UCSD-AML1 (cell line): ENCODE measurements around the gene RPS16.
A peak's percentile ranks its signal among the peaks of the same experiment; 100 is the strongest.

Experiments
- DNase-seq: peaks from one replicate; lab custom pipeline; 2025; ENCODE audit not compliant: unreplicated experiment; lab: John Stamatoyannopoulos, UW

The RPS16 gene

DNA sequence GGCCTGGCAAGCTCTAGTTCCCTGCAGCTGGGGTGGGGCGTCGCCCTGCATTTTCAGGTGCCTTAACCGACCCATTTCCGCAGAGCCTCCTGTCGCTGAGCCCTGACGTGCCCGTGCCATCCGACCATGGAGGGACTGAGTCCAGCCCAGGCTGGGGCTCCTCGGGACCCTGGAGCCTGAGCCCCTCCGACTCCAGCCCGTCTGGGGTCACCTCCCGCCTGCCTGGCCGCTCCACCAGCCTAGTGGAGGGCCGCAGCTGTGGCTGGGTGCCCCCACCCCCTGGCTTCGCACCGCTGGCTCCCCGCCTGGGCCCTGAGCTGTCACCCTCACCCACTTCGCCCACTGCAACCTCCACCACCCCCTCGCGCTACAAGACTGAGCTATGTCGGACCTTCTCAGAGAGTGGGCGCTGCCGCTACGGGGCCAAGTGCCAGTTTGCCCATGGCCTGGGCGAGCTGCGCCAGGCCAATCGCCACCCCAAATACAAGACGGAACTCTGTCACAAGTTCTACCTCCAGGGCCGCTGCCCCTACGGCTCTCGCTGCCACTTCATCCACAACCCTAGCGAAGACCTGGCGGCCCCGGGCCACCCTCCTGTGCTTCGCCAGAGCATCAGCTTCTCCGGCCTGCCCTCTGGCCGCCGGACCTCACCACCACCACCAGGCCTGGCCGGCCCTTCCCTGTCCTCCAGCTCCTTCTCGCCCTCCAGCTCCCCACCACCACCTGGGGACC, 27.9 kb downstream of the RPS16 start:
- DNase-seq: peak; percentile 52

DNA sequence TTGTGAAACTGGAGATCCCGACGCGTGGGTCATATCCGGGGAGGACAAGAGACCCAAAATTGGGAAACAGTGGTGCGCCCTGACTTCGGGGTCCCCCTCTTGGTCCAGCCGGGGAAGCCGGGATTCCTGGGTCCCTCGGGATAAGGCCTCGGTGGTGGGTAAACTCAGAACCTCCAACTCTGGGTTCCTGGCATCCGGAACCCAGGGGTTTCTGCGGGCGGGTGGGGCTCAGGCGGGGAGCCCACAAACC, 28.4 kb downstream of the RPS16 start:
- DNase-seq: no peak

DNA sequence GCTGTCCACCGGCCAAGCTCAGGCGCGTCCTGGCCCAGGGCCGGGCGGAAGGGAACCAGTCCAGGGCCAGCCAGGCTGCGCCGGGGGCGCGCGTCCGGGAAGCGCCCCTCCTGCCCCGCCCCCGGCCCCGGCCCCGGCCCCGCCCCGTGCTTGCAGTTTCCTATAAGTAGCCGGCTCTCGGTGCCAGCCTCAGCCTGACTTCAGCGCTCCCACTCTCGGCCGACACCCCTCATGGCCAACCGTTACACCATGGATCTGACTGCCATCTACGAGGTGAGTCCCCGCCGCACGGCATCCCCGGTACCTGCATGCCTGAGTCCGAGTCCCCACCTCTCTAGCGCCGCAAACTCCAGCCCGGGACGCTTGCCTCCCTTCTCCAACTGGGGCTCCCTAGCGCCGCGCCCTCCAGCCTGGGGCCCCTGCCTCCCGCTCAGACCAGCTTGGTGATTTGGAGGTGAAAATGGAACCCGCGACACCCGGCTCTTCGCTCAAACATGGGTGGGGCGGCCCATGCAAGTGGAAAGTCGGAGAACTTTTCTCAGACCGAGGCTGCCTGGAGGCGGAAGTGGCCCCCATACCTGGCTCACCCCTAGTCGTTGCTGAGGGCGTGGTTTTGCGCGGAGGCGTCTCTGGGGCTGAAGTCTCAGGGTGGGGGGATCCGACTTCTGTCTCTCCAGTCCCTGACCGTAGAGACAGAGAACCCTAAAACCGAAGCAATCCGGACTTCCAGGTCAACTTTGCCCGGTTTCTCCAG, 28.9 kb downstream of the RPS16 start, which contains the start of gene ZFP36:
TSS of gene ZFP36 (plus strand) at position 192 of the 754 bp plus-strand sequence. CDS start at position 250, 58 bp downstream.
- peak; percentile 86 for DNase-seq

DNA sequence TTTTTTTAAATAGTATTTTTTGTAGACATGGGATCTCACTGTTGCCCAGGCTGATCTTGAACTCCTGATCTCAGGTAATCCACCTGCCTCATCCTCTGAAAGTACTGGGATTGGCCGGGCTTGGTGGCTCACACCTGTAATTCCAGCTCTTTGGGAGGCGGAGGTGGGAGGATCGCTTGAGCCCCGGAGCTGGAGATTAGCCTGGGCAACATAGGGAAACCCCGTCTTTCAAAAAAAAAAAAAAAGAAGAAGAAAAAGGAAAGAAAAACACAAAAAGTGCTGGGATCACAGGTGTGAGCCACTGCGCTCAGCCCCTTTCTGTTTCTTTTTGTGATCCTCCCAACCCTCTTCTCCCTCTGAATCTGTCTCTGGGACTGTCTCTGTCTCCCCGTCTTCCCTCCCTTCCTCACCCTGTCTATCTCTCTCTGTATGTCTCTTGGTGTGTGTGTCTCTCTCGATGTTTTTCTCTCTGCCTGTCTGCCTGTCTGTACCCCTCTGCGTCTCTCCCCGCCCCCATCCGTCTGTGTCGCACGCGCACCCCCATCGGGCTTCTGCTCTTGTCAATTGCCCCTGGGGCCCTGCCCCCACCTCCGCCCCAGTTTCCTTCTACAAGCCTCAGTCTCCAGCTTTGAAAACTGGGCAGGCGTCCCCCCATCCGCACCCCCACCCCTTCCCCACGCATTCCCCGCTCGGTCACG, 29.6 kb downstream of the RPS16 start:
- DNase-seq: no peak

DNA sequence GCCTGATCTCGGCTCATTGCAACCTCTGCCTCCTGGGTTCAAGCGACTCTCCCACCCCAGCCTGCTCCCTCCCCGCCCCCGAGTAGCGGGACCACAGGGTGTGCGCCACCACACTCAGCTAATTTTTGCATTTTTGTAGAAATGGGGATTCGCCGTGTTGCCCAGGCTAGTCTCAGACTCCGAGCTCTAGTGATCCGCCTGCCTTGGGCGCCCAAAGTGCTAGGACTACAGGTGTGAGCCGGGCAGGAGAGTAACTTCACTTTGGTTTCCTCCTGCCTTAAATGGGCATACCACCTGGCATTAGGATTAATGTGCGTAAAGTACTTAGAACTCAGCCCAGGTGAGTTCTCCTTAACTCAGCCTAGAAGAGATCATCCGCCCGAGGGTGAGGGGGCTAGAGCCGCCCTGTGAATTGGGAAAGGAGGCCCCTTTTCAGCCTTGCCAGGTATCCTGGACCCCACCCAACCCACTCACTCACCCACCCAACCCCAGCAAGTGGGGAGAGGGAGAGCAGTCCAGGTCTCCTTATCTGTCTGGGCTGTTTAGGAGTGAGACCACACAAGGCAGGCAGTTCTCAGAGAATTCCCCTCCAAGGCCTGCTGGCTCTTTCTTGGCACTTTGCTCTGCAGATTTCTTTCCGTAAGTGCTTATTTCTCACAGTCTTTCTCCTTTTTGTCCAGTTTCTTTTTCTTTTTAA, 30.3 kb downstream of the RPS16 start:
- no peak for DNase-seq

DNA sequence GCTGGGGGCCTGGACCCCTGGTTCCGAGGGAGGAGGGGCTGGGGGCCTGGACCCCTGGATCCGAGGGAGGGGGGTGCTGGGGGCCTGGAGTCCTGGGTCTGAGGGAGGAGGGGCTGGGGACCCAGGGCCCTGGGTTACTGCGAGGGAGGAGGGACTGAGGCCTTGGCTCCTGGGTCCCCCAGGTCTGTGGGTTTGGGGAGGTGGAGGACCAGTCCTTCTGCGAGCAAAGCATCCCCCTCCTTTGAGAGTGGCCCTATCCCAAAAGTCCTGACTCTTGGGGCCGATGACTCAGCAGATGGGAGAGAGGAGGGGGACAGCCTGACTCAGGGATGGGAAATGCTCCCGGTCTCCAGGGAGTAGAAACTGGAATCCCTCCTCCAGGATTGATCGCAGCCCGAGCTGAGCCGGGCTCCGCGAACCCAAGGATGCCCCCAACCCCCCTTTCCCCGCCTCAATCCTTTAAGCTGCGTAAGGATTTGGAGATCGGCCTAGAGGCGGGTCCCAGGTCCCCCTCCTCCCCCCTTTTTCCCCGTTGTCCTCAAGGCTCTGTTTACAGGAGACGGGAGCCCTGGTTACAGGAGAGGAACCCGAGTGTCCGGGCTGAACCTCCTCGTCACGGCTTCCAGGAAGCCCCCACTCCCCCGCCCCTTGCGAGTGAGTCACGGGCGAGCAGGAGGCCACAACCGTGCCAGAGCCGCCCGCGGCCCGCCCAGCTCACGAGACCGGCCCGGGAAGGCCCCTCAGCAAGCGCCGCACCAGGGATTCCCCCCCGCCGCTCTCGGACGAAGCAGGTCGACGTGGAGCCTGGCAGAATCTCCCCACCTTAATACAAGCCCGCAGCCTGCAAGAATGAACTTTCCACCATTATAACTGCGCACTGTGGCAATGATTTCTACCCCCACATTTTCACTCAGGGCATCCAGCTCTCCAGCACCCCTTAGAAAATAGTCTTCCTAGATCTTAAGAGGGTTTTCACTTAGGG, 32.1 kb downstream of the RPS16 start:
- DNase-seq: peak; percentile 92

DNA sequence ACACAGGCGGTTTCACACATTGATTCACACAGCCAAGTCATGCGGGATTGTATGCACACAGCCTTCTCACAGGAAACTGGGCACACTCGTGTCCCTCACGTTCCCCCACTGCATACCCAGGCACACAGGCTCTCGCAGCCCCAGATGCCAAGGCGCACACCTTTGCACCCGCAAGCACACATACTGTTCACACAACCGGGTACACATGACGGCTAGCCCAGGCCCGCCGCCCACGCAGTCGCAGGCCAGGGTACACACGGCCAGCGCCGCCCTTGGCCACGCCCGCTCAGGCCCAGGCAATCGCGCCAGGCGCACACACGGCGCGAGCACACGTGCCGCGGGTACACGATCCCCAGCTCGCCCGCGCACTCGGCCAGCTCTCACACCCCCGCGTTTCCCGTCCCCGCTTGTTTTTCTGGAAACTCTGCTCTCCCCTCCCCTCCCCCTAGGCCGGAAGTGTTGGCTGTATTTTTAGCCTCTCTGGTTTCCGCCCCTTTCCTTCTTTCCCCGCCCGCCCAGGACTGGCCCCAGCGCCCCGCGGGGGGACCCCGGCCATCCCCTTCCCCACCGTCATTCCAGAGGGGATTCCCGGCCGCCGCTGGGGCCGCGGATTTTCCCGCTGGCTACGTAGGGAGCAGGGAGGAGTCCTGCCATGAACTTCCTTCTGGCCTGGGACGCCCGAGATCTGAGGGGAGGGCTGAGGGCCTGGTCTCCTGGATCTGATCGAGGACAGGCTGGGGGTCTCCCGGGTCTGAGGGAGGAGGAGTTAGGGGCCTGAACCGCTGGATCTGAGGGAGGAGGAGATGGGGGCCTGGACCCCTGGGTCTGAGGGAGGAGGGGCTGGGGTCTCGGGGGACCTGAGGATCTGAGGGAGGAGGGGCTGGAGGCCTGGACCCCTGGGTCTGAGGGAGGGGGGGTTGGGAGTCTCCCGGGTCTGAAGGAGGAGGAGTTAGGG, 33.1 kb downstream of the RPS16 start:
- peak; percentile 93 for DNase-seq

DNA sequence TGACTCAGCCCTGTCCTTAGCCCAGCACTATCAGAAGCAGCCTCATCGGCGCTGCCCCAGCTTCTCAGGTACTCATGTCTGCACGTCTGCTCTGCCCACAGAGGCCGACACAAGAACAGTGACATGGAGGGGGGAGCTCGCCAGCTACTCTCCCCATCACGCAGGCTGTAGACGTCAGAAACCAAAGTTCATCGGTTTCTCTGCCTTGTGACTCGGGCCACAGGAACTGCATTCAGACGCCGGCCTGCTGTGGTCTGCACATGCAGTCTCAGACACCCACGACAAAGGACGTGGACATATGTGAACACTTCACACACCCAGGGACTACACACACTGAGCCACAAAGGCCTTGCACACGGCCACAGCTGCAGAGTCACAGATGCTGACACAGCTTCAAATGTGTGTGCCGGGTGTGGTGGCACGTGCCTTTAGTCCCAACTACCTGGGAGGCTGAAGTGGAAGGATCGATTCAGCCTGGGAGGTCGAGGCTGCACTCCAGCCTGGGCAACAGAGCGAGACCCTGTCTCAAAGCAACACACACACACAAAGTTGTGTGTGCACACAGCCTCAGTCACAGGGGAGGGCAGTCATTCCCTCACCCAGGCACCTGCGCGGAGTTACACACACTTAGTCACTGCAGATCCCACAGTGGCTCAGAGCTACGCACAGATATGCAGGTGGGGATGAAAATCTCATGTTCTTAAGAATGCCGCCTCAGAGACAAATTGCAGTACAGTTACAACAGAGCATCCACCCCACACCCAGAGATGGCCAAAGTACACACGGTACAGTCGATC, 34.0 kb downstream of the RPS16 start:
- DNase-seq: peak; percentile 54

DNA sequence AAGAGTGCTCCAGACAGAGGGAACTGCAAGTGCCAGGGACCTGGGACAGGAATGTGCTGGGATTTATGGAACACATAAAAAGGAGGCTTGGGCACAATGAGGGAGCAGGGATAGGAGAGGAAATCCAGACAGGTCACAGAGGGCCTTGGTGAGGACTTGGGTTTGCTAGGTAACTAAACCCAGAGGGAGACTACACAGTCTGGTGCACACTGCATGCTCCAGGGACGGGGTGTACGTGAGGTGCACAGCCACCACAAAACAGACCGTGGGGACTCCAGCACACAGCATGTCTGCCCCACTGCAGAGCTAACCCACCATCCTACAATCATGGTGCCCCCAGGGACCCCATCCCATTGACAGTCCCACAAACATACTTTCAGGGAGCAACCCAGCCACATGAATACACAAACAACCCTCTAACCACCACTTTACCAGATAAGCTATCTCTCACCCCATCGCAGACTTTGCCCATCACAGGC, 34.6 kb downstream of the RPS16 start:
- no peak for DNase-seq

DNA sequence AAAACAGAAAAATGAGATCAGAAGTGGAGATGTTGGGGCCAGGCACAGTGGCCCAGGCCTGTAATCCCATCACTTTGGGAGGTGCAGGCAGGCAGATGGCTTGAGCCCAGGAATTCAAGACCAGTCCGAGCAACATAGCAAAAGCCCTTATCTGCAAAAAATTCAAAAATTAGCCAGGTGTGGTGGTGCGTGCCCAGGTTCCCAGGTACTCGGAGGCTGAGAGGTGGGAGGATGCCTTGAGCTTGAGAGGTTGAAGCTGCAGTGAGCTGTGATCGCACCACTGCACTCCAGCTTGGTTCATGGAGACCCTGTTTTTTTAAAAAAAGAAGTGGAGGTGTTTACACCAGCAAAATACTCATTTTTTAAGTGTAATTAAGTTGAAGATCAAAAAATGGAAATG, 35.7 kb downstream of the RPS16 start:
- DNase-seq: no peak

DNA sequence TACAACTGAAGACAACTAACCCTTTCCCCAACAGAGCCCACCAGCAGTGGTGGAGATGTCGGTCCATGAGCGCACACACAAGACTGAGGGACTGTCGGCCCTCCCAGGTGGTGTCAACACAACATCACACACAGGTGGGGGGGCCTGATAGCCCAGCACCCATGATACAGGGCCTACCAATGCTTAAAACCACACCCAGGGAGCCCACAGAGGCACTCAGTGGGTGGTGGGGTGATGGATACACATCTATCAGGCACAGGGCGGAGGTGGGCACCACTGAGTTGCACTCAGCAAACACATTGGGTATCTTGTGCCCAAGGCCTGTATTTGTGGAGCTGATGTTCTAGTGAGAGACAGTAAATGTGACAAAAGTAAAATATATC, 36.1 kb downstream of the RPS16 start:
- DNase-seq: no peak

DNA sequence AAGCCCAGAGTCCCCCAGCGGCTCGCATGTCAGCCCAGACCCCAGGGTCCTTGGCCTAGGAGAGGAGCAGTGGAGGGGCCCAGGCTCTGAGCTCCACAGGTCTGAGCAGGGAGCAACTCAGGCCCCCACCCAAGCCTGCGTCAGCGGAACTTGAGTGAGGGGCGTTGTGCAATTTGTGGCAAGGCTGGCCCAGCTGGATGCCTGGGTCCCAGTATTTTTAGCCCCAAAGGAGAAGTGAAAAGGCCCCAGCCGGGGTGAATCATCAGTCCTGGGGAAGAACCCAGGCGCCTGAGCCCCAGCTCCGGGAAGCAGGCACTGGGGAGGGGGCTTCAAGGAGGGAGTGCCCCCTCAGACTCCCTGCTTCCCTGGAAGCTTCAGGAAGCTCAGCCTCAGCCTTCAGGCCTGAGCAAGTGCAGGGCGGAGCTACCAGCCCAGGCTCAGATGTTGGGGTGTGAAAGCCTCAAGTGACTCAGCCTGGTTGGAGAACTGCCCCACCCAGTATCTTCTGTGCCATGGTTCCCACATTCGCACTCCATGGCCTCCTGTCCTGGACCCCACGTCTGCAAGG, 37.4 kb downstream of the RPS16 start:
- DNase-seq: peak; percentile 80

DNA sequence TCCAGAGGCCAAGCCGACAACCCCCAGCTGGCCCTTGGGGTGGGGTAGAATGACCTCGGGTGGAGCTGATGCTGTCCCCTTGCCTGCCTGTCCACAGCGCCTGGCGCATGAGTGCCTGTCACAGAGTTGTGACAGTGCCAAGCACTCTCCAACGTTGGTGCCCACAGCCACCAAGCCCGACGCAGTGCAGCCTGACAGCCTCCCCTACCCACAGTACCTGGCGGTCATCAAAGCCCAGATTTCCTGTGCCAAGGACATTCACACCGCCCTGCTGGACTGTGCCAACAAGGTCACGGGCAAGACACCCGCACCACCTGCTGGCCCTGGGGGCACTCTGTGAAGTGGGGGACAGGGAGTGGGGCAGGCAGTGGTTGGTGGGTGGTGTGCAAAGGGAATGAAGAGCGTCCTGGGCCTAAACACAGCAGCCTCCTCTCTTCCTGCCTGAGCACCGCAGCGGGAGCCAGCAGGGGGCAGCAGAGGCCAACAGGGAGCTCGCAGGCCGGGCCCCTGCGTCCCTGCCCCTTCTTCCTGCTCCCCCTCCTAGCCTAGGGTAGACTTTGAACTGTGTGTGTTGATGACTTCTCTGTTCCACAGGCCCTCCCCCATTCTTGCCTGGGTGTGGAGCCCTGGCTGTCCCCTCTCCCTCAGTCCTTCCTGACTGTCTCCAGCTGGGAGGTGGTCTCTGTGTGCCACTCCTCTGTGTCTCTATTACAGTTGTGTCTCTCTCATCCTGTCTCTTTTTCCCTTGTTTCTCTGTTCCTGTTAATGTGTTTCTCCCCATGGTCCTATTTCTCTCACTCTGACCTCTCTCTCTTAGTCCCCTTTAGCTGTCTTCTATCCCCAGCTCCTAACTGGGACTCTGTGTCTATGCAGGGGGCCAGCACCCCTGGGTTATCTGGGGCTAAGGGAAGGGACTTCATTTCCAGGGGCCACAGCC, 38.1 kb downstream of the RPS16 start:
- peak; percentile 91 for DNase-seq

DNA sequence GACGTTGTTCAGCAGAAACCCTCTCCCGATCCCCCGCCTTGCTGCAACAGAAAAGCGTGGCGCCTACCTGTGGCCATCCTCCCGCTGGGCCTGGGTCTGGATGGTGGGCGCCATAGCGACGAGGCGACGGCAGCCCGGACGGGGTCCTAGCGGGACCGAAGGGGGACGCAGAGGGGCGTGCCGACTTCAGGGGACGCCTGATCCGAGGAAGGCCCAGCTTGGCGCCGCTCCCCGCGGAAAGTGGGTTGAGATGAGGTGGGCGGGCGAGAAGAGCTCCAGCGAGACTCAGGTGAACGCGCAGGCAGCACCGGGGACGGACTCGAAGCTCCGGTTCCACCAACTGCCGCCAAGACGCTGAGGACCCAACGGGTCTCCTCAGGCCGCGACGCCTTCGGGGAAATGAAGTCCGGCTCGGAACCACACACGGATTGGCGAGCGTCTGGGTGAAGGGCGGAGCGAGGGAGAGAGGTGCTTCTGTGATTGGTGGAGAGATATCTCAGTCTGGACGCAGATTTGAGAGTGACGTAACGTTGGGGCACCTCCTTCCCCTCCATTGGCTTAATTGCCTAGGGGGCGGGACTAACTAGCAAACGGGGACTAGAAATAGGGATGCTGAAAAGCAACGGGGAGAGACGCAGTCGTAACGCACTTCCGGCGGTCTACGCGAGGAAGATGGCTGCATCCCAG, 44.9 kb downstream of the RPS16 start, which contains the start of the genes MED29 and PAF1:
TSS of gene MED29 (plus strand) at position 628 of the 687 bp plus-strand sequence. CDS start at position 673, 45 bp downstream.
TSS of gene PAF1 (minus strand) at position 356 of the 687 bp plus-strand sequence. CDS start at position 114, 242 bp downstream.
- DNase-seq: peak; percentile 98

DNA sequence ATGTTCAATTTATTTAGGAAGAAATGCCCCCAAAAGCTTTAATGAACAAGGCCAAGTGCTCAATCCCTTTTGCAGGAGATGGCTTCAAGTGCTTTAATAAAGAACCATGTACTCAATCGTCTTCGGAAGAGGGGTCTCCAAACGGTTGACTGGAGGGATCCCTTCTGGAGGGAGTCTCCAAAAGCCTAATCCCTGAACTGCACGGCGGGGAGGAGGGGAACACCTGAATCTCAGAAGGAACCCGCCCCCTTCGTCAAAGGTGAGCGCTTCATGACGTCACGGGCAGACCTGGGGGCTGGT, 45.3 kb downstream of the RPS16 start:
- DNase-seq: no peak
